Measurements from ENCODE around the gene SCFD1.
"Not testable (repeated sequence)": the region's sequence is repeated elsewhere in the genome, so short reads cannot be mapped to it uniquely, and the experiment has no call there.

SCFD1 gene

GRCh38 chr14:30630248-30630647, 8.1 kb downstream of the SCFD1 start:
- H3K4me3 ChIP-seq (ENCODE audit: low read depth, low read length) = no peak overlapping the region
- TF ChIP-seq CTCF (IDR thresholded peaks at IDR 0.05; ENCODE audit: low read depth, low read length) = no peak

- TF ChIP-seq CTCF (IDR thresholded peaks at IDR 0.05; ENCODE audit: low read depth, low read length) = no peak
- H3K4me3 ChIP-seq (ENCODE audit: low read depth, low read length) = no peak overlapping the region
Measured at GRCh38 chr14:30632730-30633129, 10.6 kb downstream of the SCFD1 start.

- H3K4me3 ChIP-seq (ENCODE audit: low read depth, low read length) = no peak overlapping the region
- no peak for TF ChIP-seq CTCF (IDR thresholded peaks at IDR 0.05; ENCODE audit: low read depth, low read length)
Measured at GRCh38 chr14:30638926-30639325, 16.8 kb downstream of the SCFD1 start.

- no peak overlapping the region for H3K4me3 ChIP-seq (ENCODE audit: low read depth, low read length)
- TF ChIP-seq CTCF (IDR thresholded peaks at IDR 0.05; ENCODE audit: low read depth, low read length) = no peak
Measured at GRCh38 chr14:30641207-30641606, 19.1 kb downstream of the SCFD1 start.

- not testable (repeated sequence) for H3K4me3 ChIP-seq (ENCODE audit: low read depth, low read length)
Measured at GRCh38 chr14:30644462-30644861, 22.3 kb downstream of the SCFD1 start.

- TF ChIP-seq CTCF (IDR thresholded peaks at IDR 0.05; ENCODE audit: low read depth, low read length) = no peak
- no peak overlapping the region for H3K4me3 ChIP-seq (ENCODE audit: low read depth, low read length)
Measured at GRCh38 chr14:30645600-30645999, 23.5 kb downstream of the SCFD1 start.

GRCh38 chr14:30648471-30648870, 26.4 kb downstream of the SCFD1 start:
- TF ChIP-seq CTCF (IDR thresholded peaks at IDR 0.05; ENCODE audit: low read depth, low read length) = no peak
- H3K4me3 ChIP-seq (ENCODE audit: low read depth, low read length) = no peak overlapping the region

- no peak for TF ChIP-seq CTCF (IDR thresholded peaks at IDR 0.05; ENCODE audit: low read depth, low read length)
- H3K4me3 ChIP-seq (ENCODE audit: low read depth, low read length) = no peak overlapping the region
Measured at GRCh38 chr14:30651937-30652336, 29.8 kb downstream of the SCFD1 start.
